Liver (tissue), 9 donors: ENCODE results near the gene TMEM161B. TPM values are rescaled to one million over a fixed set of nuclear protein-coding genes. Genes with fewer than 3 reads are reported as not detected.

Experiments used
- DNase-seq: peaks from one replicate; pipeline ENCODE4 v3.0.0-alpha.2; 2017; ENCODE audit warnings: low spot score
- H3K27ac ChIP-seq, 2 donors: one replicate each; pipeline ENCODE4 v1.7.0; 2013; ENCODE audit warnings: inconsistent platforms in 2 of 2, low read length in 2 of 2, control low read depth in 1 of 2, low read depth in 1 of 2, mild to moderate bottlenecking in 1 of 2
- H3K27me3 ChIP-seq, 4 donors: one replicate each; pipeline versions ENCODE4 v1.6.1 to v1.7.0; 2013; ENCODE audit warnings: low read length in 3 of 4, inconsistent platforms in 1 of 4, mild to moderate bottlenecking in 1 of 4, moderate library complexity in 1 of 4; ENCODE audit not compliant: control insufficient read depth in 4 of 4, insufficient read depth in 4 of 4
- H3K36me3 ChIP-seq, 4 donors: one replicate each; pipeline versions ENCODE4 v1.6.1 to v1.7.0; 2013; ENCODE audit warnings: low read length in 3 of 4, mild to moderate bottlenecking in 3 of 4, low read depth in 1 of 4, moderate library complexity in 1 of 4; ENCODE audit not compliant: control insufficient read depth in 4 of 4, insufficient read depth in 3 of 4
- H3K4me1 ChIP-seq, 4 donors: one replicate each; pipeline versions ENCODE4 v1.6.1 to v1.7.0; 2013; ENCODE audit warnings: low read length in 3 of 4, mild to moderate bottlenecking in 3 of 4, moderate library complexity in 1 of 4; ENCODE audit not compliant: control insufficient read depth in 4 of 4, insufficient read depth in 4 of 4
- H3K4me3 ChIP-seq, 3 donors: one replicate each; pipeline versions ENCODE4 v1.6.1 to v1.7.0; 2013; ENCODE audit warnings: low read length in 3 of 3, control low read depth in 1 of 3, low read depth in 1 of 3, mild to moderate bottlenecking in 1 of 3
- H3K9ac ChIP-seq, 2 donors: one replicate each; pipeline ENCODE4 v1.7.0; 2013; ENCODE audit warnings: low read length in 2 of 2, mild to moderate bottlenecking in 2 of 2, moderate library complexity in 2 of 2, control low read depth in 1 of 2, low read depth in 1 of 2
- H3K9me3 ChIP-seq, 4 donors: one replicate each; pipeline versions ENCODE4 v1.6.1 to v1.7.0; 2013; ENCODE audit warnings: low read length in 3 of 4; ENCODE audit not compliant: control insufficient read depth in 4 of 4
- EGR1 ChIP-seq, 2 donors: IDR thresholded peaks; 2 replicates each; pipeline ENCODE4 v1.6.1; 2016 to 2018; ENCODE audit warnings: antibody characterized with exemption in 2 of 2, low read depth in 2 of 2
- FOXA1 ChIP-seq: IDR thresholded peaks from 2 replicates; pipeline ENCODE4 v1.6.1; 2016; ENCODE audit warnings: antibody characterized with exemption
- FOXA2 ChIP-seq: IDR thresholded peaks from 2 replicates; pipeline ENCODE4 v1.6.1; 2016; ENCODE audit warnings: antibody characterized with exemption
- GABPA ChIP-seq, 2 donors: IDR thresholded peaks in 1 of 2; conservative IDR thresholded peaks in 1 of 2; 2 replicates each; pipeline ENCODE4 v1.6.1; 2016; ENCODE audit warnings: antibody characterized with exemption in 2 of 2, mild to moderate bottlenecking in 1 of 2, moderate library complexity in 1 of 2
- HNF4A ChIP-seq, 2 donors: conservative IDR thresholded peaks; 2 replicates each; pipeline ENCODE4 v1.6.1; 2016; ENCODE audit warnings: antibody characterized with exemption in 2 of 2, mild to moderate bottlenecking in 2 of 2
- HNF4G ChIP-seq: IDR thresholded peaks from 2 replicates; pipeline ENCODE4 v1.6.1; 2016; ENCODE audit warnings: antibody characterized with exemption
- JUND ChIP-seq, 2 donors: IDR thresholded peaks; 2 replicates each; pipeline ENCODE4 v1.6.1; 2016; ENCODE audit warnings: antibody characterized with exemption in 2 of 2
- NR2F2 ChIP-seq: IDR thresholded peaks from 2 replicates; pipeline ENCODE4 v1.6.1; 2016; ENCODE audit warnings: antibody characterized with exemption
- RAD21 ChIP-seq, 2 donors: IDR thresholded peaks; 2 replicates each; pipeline ENCODE4 v1.6.1; 2016; ENCODE audit warnings: antibody characterized with exemption in 2 of 2, mild to moderate bottlenecking in 2 of 2
- RXRA ChIP-seq, 2 donors: IDR thresholded peaks; 2 replicates each; pipeline ENCODE4 v1.6.1; 2017 to 2018; ENCODE audit warnings: antibody characterized with exemption in 2 of 2, mild to moderate bottlenecking in 1 of 2
- SP1 ChIP-seq: IDR thresholded peaks from 2 replicates; pipeline ENCODE4 v1.6.1; 2018; ENCODE audit warnings: antibody characterized with exemption, mild to moderate bottlenecking
- TAF1 ChIP-seq: conservative IDR thresholded peaks from 2 replicates; pipeline ENCODE4 v1.6.1; 2016; ENCODE audit warnings: antibody characterized with exemption, mild to moderate bottlenecking
- YY1 ChIP-seq: IDR thresholded peaks from 2 replicates; pipeline ENCODE4 v1.6.1; 2016; ENCODE audit warnings: antibody characterized with exemption, mild to moderate bottlenecking
- WGBS: extraction: QIAGEN DNeasy Blood & Tissue Kit; methylation state at CpG from one replicate; pipeline ENCODE4 v1.1.7; 2013; 5-methylcytosine and 5-hydroxymethylcytosine counted together
- polyA plus RNA-seq, 2 donors: library from polyadenylated mRNA; stranded (reverse) in 1 of 2; unstranded in 1 of 2; fragments of 200-250 nt in 1 of 2; fragments of >200 nt in 1 of 2; fragmentation: Nextera tagmentation in 1 of 2; extraction: Ambion mirVana in 1 of 2; gene quantifications; one replicate each; pipeline versions ENCODE4 v1.2.1 to v1.2.3, GENCODE V29; 2013 to 2015
- total RNA-seq, 2 donors: library from RNA; depleted of rRNA; stranded (reverse); fragments of >200 nt; gene quantifications; one replicate each; pipeline ENCODE4 v1.2.3, GENCODE V29; 2014
- TF ChIP-seq, protein P1 (sequence below): IDR thresholded peaks from 2 replicates; pipeline ENCODE4 v1.6.1; 2016; ENCODE audit warnings: antibody characterized with exemption, mild to moderate bottlenecking
- TF ChIP-seq, protein P2 (sequence below): IDR thresholded peaks from 2 replicates; pipeline ENCODE4 v1.6.1; 2016; ENCODE audit warnings: antibody characterized with exemption
- TF ChIP-seq, protein P3 (sequence below): fragments of 150-350 bp; IDR thresholded peaks from 2 replicates; pipeline ENCODE4 v1.5.1; 2017; ENCODE audit warnings: improper control_type of control experiment, low read depth, low read length; ENCODE audit not compliant: missing input control
- TF ChIP-seq, protein P4 (sequence below): IDR thresholded peaks from 2 replicates; pipeline ENCODE4 v1.6.1; 2016; ENCODE audit warnings: antibody characterized with exemption
- TF ChIP-seq, protein P5 (sequence below): IDR thresholded peaks from 2 replicates; pipeline ENCODE4 v1.6.1; 2016; ENCODE audit warnings: antibody characterized with exemption
- donor health status: healthy.
- donor health status: healthy.
- donor health status: healthy.
- donor health status: healthy.
- donor health status: healthy.

The TMEM161B gene
- 10 to 100 TPM; 11.0 to 14.2 TPM for total RNA-seq
- polyA plus RNA-seq, result 1 to 10 TPM; 3.9 to 6.2 TPM

DNA sequence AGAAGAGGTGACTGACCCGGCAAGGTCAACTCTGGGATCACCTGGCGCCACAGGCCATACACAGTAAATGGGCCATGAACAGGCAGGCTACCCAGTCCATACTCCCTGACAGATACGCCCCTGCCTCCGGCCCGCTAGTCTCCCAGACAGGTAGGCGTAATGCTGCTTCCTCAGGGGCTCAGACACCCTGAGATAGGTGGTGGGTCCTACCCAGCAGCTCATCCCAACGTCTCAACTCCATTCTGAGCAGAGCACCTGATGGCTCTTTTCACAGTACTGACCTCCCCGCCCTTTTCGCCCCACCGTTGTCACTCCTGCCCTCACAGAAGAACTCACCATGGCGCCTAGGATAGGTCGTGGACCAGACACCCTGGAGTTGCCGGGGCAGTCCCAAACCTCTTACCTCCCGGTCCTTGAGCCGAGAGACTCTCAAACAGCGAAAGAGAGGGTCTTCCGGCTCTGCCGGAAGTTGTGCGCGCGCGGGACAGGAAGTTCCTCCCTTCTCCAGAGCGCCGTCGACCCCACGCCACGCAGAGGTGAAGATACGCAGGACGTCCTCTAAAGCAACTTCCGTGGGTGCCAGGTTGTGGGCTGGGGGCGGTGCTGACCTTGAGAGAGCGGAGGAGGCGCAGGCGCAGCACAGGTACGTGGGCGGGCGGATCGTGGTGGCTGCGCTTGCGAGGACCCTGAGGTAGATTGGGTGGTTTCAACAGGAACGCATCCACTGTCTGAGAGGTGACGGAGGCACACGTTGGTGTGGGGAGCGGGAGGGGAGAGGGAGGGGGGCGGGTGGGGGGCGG lies at the start of gene TMEM161B:
Gene TMEM161B, minus strand, starts transcription at position 461 of the 800 bp plus-strand sequence. Its CDS starts 122 bp downstream, at position 339.
- WGBS, result under 1% methylated on average over 46 of the region's 46 CpGs
- H3K4me1 ChIP-seq, result peaks cover 7 to 28% (median 21%) of the 10 kb centered on the region in 4 donors
- H3K36me3 ChIP-seq, result peaks cover 0 to 7% (median 2%) of the 10 kb centered on the region in 4 donors
- peak within 1 kb of the TSS; percentile 71 to 88 for H3K9ac ChIP-seq
- H3K4me3 ChIP-seq, result peak within 1 kb of the TSS; percentile 72 to 97 (median 92)
- DNase-seq, result peak; percentile 81
- H3K27ac ChIP-seq, result peak within 1 kb of the TSS; percentile 23 to 49
- H3K9me3 ChIP-seq, result peaks cover 0 to 3% (median 0%) of the 10 kb centered on the region in 4 donors
- no peaks in the 10 kb centered on the region for H3K27me3 ChIP-seq
- TF ChIP-seq RAD21 (IDR thresholded peaks at IDR 0.05) (peak; percentile 57 to 67), JUND (IDR thresholded peaks at IDR 0.05) (no peak), FOXA1 (no peak), SP1 (peak; percentile 67), EGR1 (IDR thresholded peaks at IDR 0.05; ENCODE audit: low read depth in 2 of 2) (peak; percentile 95 to 99), HNF4G (no peak), NR2F2 (peak; percentile 83), RXRA (IDR thresholded peaks at IDR 0.05) (peak; percentile 73 to 89), FOXA2 (no peak), GABPA (IDR thresholded peaks at IDR 0.05 in 1 of 2, conservative IDR thresholded peaks at IDR 0.05 in 1 of 2) (peak; percentile 94 to 99), TAF1 (no peak), HNF4A (conservative IDR thresholded peaks at IDR 0.05) (peak; percentile 52 to 62), YY1 (peak; percentile 65)
- TF ChIP-seq, protein P1, sequence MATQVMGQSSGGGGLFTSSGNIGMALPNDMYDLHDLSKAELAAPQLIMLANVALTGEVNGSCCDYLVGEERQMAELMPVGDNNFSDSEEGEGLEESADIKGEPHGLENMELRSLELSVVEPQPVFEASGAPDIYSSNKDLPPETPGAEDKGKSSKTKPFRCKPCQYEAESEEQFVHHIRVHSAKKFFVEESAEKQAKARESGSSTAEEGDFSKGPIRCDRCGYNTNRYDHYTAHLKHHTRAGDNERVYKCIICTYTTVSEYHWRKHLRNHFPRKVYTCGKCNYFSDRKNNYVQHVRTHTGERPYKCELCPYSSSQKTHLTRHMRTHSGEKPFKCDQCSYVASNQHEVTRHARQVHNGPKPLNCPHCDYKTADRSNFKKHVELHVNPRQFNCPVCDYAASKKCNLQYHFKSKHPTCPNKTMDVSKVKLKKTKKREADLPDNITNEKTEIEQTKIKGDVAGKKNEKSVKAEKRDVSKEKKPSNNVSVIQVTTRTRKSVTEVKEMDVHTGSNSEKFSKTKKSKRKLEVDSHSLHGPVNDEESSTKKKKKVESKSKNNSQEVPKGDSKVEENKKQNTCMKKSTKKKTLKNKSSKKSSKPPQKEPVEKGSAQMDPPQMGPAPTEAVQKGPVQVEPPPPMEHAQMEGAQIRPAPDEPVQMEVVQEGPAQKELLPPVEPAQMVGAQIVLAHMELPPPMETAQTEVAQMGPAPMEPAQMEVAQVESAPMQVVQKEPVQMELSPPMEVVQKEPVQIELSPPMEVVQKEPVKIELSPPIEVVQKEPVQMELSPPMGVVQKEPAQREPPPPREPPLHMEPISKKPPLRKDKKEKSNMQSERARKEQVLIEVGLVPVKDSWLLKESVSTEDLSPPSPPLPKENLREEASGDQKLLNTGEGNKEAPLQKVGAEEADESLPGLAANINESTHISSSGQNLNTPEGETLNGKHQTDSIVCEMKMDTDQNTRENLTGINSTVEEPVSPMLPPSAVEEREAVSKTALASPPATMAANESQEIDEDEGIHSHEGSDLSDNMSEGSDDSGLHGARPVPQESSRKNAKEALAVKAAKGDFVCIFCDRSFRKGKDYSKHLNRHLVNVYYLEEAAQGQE, result peak; percentile 57
- TF ChIP-seq, protein P2, sequence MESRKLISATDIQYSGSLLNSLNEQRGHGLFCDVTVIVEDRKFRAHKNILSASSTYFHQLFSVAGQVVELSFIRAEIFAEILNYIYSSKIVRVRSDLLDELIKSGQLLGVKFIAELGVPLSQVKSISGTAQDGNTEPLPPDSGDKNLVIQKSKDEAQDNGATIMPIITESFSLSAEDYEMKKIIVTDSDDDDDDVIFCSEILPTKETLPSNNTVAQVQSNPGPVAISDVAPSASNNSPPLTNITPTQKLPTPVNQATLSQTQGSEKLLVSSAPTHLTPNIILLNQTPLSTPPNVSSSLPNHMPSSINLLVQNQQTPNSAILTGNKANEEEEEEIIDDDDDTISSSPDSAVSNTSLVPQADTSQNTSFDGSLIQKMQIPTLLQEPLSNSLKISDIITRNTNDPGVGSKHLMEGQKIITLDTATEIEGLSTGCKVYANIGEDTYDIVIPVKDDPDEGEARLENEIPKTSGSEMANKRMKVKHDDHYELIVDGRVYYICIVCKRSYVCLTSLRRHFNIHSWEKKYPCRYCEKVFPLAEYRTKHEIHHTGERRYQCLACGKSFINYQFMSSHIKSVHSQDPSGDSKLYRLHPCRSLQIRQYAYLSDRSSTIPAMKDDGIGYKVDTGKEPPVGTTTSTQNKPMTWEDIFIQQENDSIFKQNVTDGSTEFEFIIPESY, result peak; percentile 27
- TF ChIP-seq, protein P3, sequence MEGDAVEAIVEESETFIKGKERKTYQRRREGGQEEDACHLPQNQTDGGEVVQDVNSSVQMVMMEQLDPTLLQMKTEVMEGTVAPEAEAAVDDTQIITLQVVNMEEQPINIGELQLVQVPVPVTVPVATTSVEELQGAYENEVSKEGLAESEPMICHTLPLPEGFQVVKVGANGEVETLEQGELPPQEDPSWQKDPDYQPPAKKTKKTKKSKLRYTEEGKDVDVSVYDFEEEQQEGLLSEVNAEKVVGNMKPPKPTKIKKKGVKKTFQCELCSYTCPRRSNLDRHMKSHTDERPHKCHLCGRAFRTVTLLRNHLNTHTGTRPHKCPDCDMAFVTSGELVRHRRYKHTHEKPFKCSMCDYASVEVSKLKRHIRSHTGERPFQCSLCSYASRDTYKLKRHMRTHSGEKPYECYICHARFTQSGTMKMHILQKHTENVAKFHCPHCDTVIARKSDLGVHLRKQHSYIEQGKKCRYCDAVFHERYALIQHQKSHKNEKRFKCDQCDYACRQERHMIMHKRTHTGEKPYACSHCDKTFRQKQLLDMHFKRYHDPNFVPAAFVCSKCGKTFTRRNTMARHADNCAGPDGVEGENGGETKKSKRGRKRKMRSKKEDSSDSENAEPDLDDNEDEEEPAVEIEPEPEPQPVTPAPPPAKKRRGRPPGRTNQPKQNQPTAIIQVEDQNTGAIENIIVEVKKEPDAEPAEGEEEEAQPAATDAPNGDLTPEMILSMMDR, result no peak
- TF ChIP-seq, protein P4, sequence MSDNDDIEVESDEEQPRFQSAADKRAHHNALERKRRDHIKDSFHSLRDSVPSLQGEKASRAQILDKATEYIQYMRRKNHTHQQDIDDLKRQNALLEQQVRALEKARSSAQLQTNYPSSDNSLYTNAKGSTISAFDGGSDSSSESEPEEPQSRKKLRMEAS, result peak; percentile 79
- TF ChIP-seq, protein P5, sequence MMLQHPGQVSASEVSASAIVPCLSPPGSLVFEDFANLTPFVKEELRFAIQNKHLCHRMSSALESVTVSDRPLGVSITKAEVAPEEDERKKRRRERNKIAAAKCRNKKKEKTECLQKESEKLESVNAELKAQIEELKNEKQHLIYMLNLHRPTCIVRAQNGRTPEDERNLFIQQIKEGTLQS, result no peak
